Measurements from ENCODE around the gene SLC41A3.

SLC41A3 gene

DNA sequence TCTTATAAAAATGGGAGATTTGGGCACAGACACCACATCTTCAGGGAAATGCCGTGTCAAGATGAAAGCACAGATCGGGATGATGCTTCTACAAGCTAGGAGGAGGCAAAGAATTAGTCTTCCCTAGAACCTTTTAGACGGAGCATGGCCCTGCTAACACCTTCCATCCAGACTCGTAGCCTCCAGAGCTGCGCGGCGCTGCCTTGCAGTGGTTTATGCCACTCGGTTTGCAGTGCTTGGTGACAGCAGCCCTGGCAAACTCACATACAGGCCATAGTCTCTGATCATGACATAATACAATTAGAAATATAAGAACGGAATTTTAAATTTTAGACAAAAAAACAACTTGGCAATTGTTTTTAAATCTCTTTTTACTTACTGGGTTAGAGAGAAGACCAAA lies 37.1 kb upstream of the SLC41A3 start:
- ChIA-PET POLR2A (ENCODE audit: low non-redundant PET) (no interaction called here), CTCF (no interaction called here)
- TF ChIP-seq, protein P1, sequence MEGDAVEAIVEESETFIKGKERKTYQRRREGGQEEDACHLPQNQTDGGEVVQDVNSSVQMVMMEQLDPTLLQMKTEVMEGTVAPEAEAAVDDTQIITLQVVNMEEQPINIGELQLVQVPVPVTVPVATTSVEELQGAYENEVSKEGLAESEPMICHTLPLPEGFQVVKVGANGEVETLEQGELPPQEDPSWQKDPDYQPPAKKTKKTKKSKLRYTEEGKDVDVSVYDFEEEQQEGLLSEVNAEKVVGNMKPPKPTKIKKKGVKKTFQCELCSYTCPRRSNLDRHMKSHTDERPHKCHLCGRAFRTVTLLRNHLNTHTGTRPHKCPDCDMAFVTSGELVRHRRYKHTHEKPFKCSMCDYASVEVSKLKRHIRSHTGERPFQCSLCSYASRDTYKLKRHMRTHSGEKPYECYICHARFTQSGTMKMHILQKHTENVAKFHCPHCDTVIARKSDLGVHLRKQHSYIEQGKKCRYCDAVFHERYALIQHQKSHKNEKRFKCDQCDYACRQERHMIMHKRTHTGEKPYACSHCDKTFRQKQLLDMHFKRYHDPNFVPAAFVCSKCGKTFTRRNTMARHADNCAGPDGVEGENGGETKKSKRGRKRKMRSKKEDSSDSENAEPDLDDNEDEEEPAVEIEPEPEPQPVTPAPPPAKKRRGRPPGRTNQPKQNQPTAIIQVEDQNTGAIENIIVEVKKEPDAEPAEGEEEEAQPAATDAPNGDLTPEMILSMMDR (conservative IDR thresholded peaks at IDR 0.05; ENCODE audit: low read depth): no peak

DNA sequence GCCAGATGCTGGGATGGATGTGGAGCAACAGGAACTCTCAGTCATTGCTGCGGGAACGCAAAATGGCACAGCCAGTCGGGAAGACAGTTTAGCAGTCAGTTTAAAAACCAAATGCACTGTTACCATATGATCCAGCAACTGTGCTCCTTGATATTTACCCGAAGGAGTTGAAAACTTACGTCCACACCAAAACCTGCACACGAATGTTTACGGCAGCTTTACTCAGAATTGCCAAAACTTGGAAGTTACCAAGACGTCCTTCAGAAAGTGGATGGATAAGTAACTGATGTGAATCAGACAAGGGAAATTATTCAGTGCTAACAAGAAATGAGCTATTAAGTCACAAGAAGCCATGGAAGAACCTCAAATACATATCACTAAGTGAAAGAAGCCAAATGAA lies 36.1 kb upstream of the SLC41A3 start:
- POLR2A ChIA-PET (ENCODE audit: low non-redundant PET): no interaction called here
- no peak overlapping the region for H3K27ac ChIP-seq
- CTCF ChIA-PET: no interaction called here
- DNase-seq (ENCODE audit: low spot score): no peak
- TF ChIP-seq, protein P1 (conservative IDR thresholded peaks at IDR 0.05; ENCODE audit: low read depth): no peak

More for the DNA sequence above, 37.1 kb upstream of the SLC41A3 start:
- no peak overlapping the region for H3K27ac ChIP-seq
- DNase-seq (ENCODE audit: low spot score): no peak

DNA sequence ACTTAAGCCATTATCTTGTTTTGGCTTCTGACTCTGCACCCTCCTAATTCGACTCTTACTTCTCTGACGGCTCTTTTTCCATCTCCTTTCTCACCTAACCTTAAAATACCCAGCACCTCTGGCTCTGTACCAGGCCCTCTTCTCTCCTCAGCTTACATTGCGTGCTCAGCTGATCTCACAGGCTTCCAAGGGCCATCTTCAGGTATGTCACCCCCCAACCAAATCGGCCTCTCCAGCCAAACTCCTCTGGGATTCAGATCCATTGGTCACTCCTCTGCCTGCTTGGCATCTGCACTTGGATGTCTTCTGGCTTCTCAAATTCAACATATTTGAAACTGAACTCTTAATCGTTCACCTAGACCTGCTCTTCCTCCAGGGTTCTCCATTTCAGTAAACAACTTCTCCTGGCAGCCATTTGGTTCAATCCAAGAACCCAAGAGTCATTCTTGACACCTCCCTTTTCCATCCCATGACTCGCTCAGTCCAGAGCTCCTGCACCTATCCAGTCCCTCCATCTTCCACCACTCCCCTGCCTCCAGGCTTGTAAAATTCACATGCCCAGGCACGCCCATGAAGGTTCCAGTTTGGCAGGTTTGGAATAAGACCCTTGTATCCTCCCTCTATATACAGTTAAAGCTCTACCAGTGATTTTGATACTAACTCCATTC lies 35.2 kb upstream of the SLC41A3 start:
- DNase-seq (ENCODE audit: low spot score): peak; percentile 11
- ChIA-PET POLR2A (ENCODE audit: low non-redundant PET) (no interaction called here), CTCF (interaction anchor here (0.7 kb wide), 1 partner anchor 285 kb away, joined by 5 read pairs; no protein-coding TSS in a partner anchor)
- no peak overlapping the region for H3K27ac ChIP-seq
- TF ChIP-seq, protein P1 (conservative IDR thresholded peaks at IDR 0.05; ENCODE audit: low read depth): no peak

DNA sequence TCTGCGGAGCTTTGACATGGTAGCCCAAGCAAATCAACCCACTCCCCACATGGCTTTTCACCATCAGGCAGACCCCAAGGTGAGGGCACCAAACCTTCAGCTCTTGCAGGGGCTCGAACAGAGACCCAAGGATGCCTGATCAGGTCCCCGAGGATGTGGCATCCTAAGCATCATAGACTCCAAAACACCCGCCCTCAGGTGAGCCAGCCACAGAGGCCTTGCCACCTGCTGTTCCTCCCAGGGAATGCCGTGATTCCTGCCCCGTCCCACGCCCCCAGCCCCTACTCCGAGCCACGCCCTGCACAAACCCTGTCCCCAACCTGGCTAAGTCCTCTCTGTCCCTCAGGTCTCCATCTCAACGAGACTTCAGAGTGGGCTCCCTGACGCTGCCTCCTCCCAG lies 34.7 kb upstream of the SLC41A3 start:
- DNase-seq (ENCODE audit: low spot score): no peak
- POLR2A ChIA-PET (ENCODE audit: low non-redundant PET): no interaction called here
- TF ChIP-seq, protein P1 (conservative IDR thresholded peaks at IDR 0.05; ENCODE audit: low read depth): no peak
- H3K27ac ChIP-seq: no peak overlapping the region
- CTCF ChIA-PET: no interaction called here

DNA sequence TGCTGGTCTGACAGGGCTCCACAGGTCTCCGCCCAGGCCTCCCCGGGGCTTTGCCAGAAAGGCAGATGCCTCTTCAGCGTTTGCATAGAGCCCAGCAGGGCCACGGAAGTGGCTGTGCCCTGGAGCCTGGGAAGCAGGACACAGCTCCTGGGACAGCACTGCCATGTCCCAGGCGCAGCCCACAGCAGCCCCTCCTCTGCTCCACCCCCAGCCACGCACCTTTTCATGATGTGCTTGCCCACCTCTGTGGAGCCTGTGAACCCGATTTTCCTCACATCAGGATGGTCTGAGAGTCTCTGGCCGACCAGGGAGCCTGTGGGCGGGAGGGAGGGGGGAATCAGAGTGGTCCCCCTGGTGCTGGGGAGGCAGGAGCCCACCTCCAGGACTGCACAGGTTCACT lies 33.9 kb upstream of the SLC41A3 start:
- TF ChIP-seq, protein P1 (conservative IDR thresholded peaks at IDR 0.05; ENCODE audit: low read depth): no peak
- POLR2A ChIA-PET (ENCODE audit: low non-redundant PET): no interaction called here
- no peak overlapping the region for H3K27ac ChIP-seq
- CTCF ChIA-PET: no interaction called here
- DNase-seq (ENCODE audit: low spot score): no peak

DNA sequence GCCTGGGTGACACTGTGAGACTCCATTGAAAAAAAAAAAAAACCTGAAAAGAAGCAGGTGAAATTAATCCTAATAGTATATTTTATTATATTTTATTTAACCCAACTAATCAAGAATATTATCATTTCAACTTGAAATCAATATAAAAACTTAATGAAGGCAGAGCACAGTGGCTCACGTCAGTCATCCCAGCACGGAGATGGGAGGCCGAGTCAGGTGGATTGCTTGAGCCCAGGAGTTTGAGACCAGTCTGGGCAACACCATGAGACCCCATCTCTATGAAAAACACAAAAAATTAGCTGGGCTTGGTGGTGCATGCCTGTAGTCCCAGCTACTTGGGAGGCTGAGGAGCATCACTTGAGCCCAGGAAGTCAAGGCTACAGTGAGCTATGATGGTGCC lies 33.3 kb upstream of the SLC41A3 start:
- DNase-seq (ENCODE audit: low spot score): no peak
- H3K27ac ChIP-seq: no peak overlapping the region
- CTCF ChIA-PET: no interaction called here
- TF ChIP-seq, protein P1 (conservative IDR thresholded peaks at IDR 0.05; ENCODE audit: low read depth): no peak
- POLR2A ChIA-PET (ENCODE audit: low non-redundant PET): no interaction called here
